Liver (tissue), 9 donors: Measurements from ENCODE around the gene SLC16A10. TPM values are rescaled to one million over a fixed set of nuclear protein-coding genes. Genes with fewer than 3 reads are reported as not detected.

Experiments used
- DNase-seq: peaks from one replicate; pipeline ENCODE4 v3.0.0-alpha.2; 2017; ENCODE audit warnings: low spot score
- H3K27ac ChIP-seq, 2 donors: one replicate each; pipeline ENCODE4 v1.7.0; 2013; ENCODE audit warnings: inconsistent platforms in 2 of 2, low read length in 2 of 2, control low read depth in 1 of 2, low read depth in 1 of 2, mild to moderate bottlenecking in 1 of 2
- H3K27me3 ChIP-seq, 4 donors: one replicate each; pipeline versions ENCODE4 v1.6.1 to v1.7.0; 2013; ENCODE audit warnings: low read length in 3 of 4, inconsistent platforms in 1 of 4, mild to moderate bottlenecking in 1 of 4, moderate library complexity in 1 of 4; ENCODE audit not compliant: control insufficient read depth in 4 of 4, insufficient read depth in 4 of 4
- H3K36me3 ChIP-seq, 4 donors: one replicate each; pipeline versions ENCODE4 v1.6.1 to v1.7.0; 2013; ENCODE audit warnings: low read length in 3 of 4, mild to moderate bottlenecking in 3 of 4, low read depth in 1 of 4, moderate library complexity in 1 of 4; ENCODE audit not compliant: control insufficient read depth in 4 of 4, insufficient read depth in 3 of 4
- H3K4me1 ChIP-seq, 4 donors: one replicate each; pipeline versions ENCODE4 v1.6.1 to v1.7.0; 2013; ENCODE audit warnings: low read length in 3 of 4, mild to moderate bottlenecking in 3 of 4, moderate library complexity in 1 of 4; ENCODE audit not compliant: control insufficient read depth in 4 of 4, insufficient read depth in 4 of 4
- H3K4me3 ChIP-seq, 3 donors: one replicate each; pipeline versions ENCODE4 v1.6.1 to v1.7.0; 2013; ENCODE audit warnings: low read length in 3 of 3, control low read depth in 1 of 3, low read depth in 1 of 3, mild to moderate bottlenecking in 1 of 3
- H3K9ac ChIP-seq, 2 donors: one replicate each; pipeline ENCODE4 v1.7.0; 2013; ENCODE audit warnings: low read length in 2 of 2, mild to moderate bottlenecking in 2 of 2, moderate library complexity in 2 of 2, control low read depth in 1 of 2, low read depth in 1 of 2
- H3K9me3 ChIP-seq, 4 donors: one replicate each; pipeline versions ENCODE4 v1.6.1 to v1.7.0; 2013; ENCODE audit warnings: low read length in 3 of 4; ENCODE audit not compliant: control insufficient read depth in 4 of 4
- ATF3 ChIP-seq: IDR thresholded peaks from 2 replicates; pipeline ENCODE4 v1.6.1; 2016; ENCODE audit warnings: antibody characterized with exemption
- CTCF ChIP-seq: fragments of 150-350 bp; IDR thresholded peaks from 2 replicates; pipeline ENCODE4 v1.5.1; 2017; ENCODE audit warnings: improper control_type of control experiment, low read depth, low read length; ENCODE audit not compliant: missing input control
- EGR1 ChIP-seq, 2 donors: IDR thresholded peaks; 2 replicates each; pipeline ENCODE4 v1.6.1; 2016 to 2018; ENCODE audit warnings: antibody characterized with exemption in 2 of 2, low read depth in 2 of 2
- FOXA1 ChIP-seq: IDR thresholded peaks from 2 replicates; pipeline ENCODE4 v1.6.1; 2016; ENCODE audit warnings: antibody characterized with exemption
- FOXA2 ChIP-seq: IDR thresholded peaks from 2 replicates; pipeline ENCODE4 v1.6.1; 2016; ENCODE audit warnings: antibody characterized with exemption
- GABPA ChIP-seq, 2 donors: IDR thresholded peaks in 1 of 2; conservative IDR thresholded peaks in 1 of 2; 2 replicates each; pipeline ENCODE4 v1.6.1; 2016; ENCODE audit warnings: antibody characterized with exemption in 2 of 2, mild to moderate bottlenecking in 1 of 2, moderate library complexity in 1 of 2
- HNF4A ChIP-seq, 2 donors: conservative IDR thresholded peaks; 2 replicates each; pipeline ENCODE4 v1.6.1; 2016; ENCODE audit warnings: antibody characterized with exemption in 2 of 2, mild to moderate bottlenecking in 2 of 2
- HNF4G ChIP-seq: IDR thresholded peaks from 2 replicates; pipeline ENCODE4 v1.6.1; 2016; ENCODE audit warnings: antibody characterized with exemption
- JUND ChIP-seq, 2 donors: IDR thresholded peaks; 2 replicates each; pipeline ENCODE4 v1.6.1; 2016; ENCODE audit warnings: antibody characterized with exemption in 2 of 2
- MAX ChIP-seq: IDR thresholded peaks from 2 replicates; pipeline ENCODE4 v1.6.1; 2016; ENCODE audit warnings: antibody characterized with exemption
- NR2F2 ChIP-seq: IDR thresholded peaks from 2 replicates; pipeline ENCODE4 v1.6.1; 2016; ENCODE audit warnings: antibody characterized with exemption
- RAD21 ChIP-seq, 2 donors: IDR thresholded peaks; 2 replicates each; pipeline ENCODE4 v1.6.1; 2016; ENCODE audit warnings: antibody characterized with exemption in 2 of 2, mild to moderate bottlenecking in 2 of 2
- REST ChIP-seq: IDR thresholded peaks from 2 replicates; pipeline ENCODE4 v1.6.1; 2016; ENCODE audit warnings: antibody characterized with exemption, mild to moderate bottlenecking
- RXRA ChIP-seq, 2 donors: IDR thresholded peaks; 2 replicates each; pipeline ENCODE4 v1.6.1; 2017 to 2018; ENCODE audit warnings: antibody characterized with exemption in 2 of 2, mild to moderate bottlenecking in 1 of 2
- SP1 ChIP-seq: IDR thresholded peaks from 2 replicates; pipeline ENCODE4 v1.6.1; 2018; ENCODE audit warnings: antibody characterized with exemption, mild to moderate bottlenecking
- TAF1 ChIP-seq: conservative IDR thresholded peaks from 2 replicates; pipeline ENCODE4 v1.6.1; 2016; ENCODE audit warnings: antibody characterized with exemption, mild to moderate bottlenecking
- YY1 ChIP-seq: IDR thresholded peaks from 2 replicates; pipeline ENCODE4 v1.6.1; 2016; ENCODE audit warnings: antibody characterized with exemption, mild to moderate bottlenecking
- ZBTB33 ChIP-seq: IDR thresholded peaks from 2 replicates; pipeline ENCODE4 v1.6.1; 2016; ENCODE audit warnings: antibody characterized with exemption
- WGBS: extraction: QIAGEN DNeasy Blood & Tissue Kit; methylation state at CpG from one replicate; pipeline ENCODE4 v1.1.7; 2013; 5-methylcytosine and 5-hydroxymethylcytosine counted together
- polyA plus RNA-seq, 2 donors: library from polyadenylated mRNA; stranded (reverse) in 1 of 2; unstranded in 1 of 2; fragments of 200-250 nt in 1 of 2; fragments of >200 nt in 1 of 2; fragmentation: Nextera tagmentation in 1 of 2; extraction: Ambion mirVana in 1 of 2; gene quantifications; one replicate each; pipeline versions ENCODE4 v1.2.1 to v1.2.3, GENCODE V29; 2013 to 2015
- total RNA-seq, 2 donors: library from RNA; depleted of rRNA; stranded (reverse); fragments of >200 nt; gene quantifications; one replicate each; pipeline ENCODE4 v1.2.3, GENCODE V29; 2014
- donor health status: healthy.
- donor health status: healthy.
- donor health status: healthy.
- donor health status: healthy.
- donor health status: healthy.

Gene SLC16A10
- total and polyA plus RNA-seq, 4 donors: 1.8 to 16.7 (median 8.4) TPM

GRCh38 chr6:111173946-111174345, 86.6 kb downstream of the SLC16A10 start:
- DNase-seq: no peak

GRCh38 chr6:111175109-111175508, 87.8 kb downstream of the SLC16A10 start:
- H3K9me3 ChIP-seq: no peaks in the 10 kb centered on the region
- no peak overlapping the region for H3K4me3 ChIP-seq
- TF ChIP-seq RAD21 (IDR thresholded peaks at IDR 0.05) (no peak), YY1 (no peak)
- H3K27ac ChIP-seq: no peak overlapping the region
- no peak for DNase-seq
- 60% methylated on average over 2 of the region's 2 CpGs for WGBS
- H3K9ac ChIP-seq: no peak overlapping the region
- no peaks in the 10 kb centered on the region for H3K27me3 ChIP-seq
- H3K36me3 ChIP-seq: no peaks in the 10 kb centered on the region
- peaks cover 0 to 33% (median 18%) of the 10 kb centered on the region in 4 donors for H3K4me1 ChIP-seq

More at GRCh38 chr6:111173946-111174345, 86.6 kb downstream of the SLC16A10 start:
- WGBS: 77% methylated on average over 3 of the region's 3 CpGs
- no peak overlapping the region for H3K27ac ChIP-seq
- H3K9me3 ChIP-seq: no peaks in the 10 kb centered on the region
- H3K27me3 ChIP-seq: no peaks in the 10 kb centered on the region
- H3K9ac ChIP-seq: no peak overlapping the region
- H3K4me1 ChIP-seq: peaks cover 0 to 27% (median 18%) of the 10 kb centered on the region in 4 donors
- TF ChIP-seq TAF1 (no peak), FOXA2 (no peak)
- no peaks in the 10 kb centered on the region for H3K36me3 ChIP-seq
- H3K4me3 ChIP-seq: no peak overlapping the region

GRCh38 chr6:111176038-111176759, 88.9 kb downstream of the SLC16A10 start:
- no peak overlapping the region for H3K4me3 ChIP-seq
- TF ChIP-seq ATF3: no peak
- peak; percentile 25 for TF ChIP-seq FOXA1
- no peak for TF ChIP-seq GABPA (IDR thresholded peaks at IDR 0.05 in 1 of 2, conservative IDR thresholded peaks at IDR 0.05 in 1 of 2)
- TF ChIP-seq EGR1 (IDR thresholded peaks at IDR 0.05; ENCODE audit: low read depth in 2 of 2): no peak
- peak; percentile 34 for TF ChIP-seq REST
- peak; percentile 89 for TF ChIP-seq SP1
- TF ChIP-seq RAD21 (IDR thresholded peaks at IDR 0.05): peak; percentile 8 to 31
- TF ChIP-seq NR2F2: no peak
- TF ChIP-seq MAX: peak; percentile 12
- TF ChIP-seq JUND (IDR thresholded peaks at IDR 0.05): peak; percentile 43 to 49
- peak; percentile 33 for TF ChIP-seq YY1
- TF ChIP-seq HNF4G: peak; percentile 67
- peak; percentile 36 to 63 for TF ChIP-seq RXRA (IDR thresholded peaks at IDR 0.05)
- TF ChIP-seq FOXA2: no peak
- TF ChIP-seq TAF1: no peak
- TF ChIP-seq CTCF: no peak
- TF ChIP-seq ZBTB33: peak; percentile 33
- TF ChIP-seq HNF4A (conservative IDR thresholded peaks at IDR 0.05): peak; percentile 91 to 93
- H3K27ac ChIP-seq: peak overlapping the region; percentile 46 to 60
- peak overlapping the region in 1 of 2 donors; percentile 22 for H3K9ac ChIP-seq
- WGBS: 30% methylated on average over 2 of the region's 2 CpGs
- no peaks in the 10 kb centered on the region for H3K9me3 ChIP-seq
- H3K4me1 ChIP-seq: peaks cover 0 to 33% (median 18%) of the 10 kb centered on the region in 4 donors
- no peaks in the 10 kb centered on the region for H3K36me3 ChIP-seq
- H3K27me3 ChIP-seq: no peaks in the 10 kb centered on the region
- DNase-seq: no peak
